Fibroblast of the aortic adventitia (primary cell): ENCODE data around the gene RNASEL. TPM values are rescaled to one million over a fixed set of nuclear protein-coding genes. Genes with fewer than 3 reads are reported as not detected.

ENCODE experiments used
- DNase-seq: peaks from one replicate; pipeline ENCODE4 v3.0.0-alpha.2; 2010; ENCODE audit warnings: low read depth
- H3K4me3 ChIP-seq: 2 replicates; pipeline ENCODE4 v1.5.1; 2011; ENCODE audit warnings: low read depth, mild to moderate bottlenecking, control low read depth, low read length, moderate library complexity
- total RNA-seq: library from RNA; depleted of rRNA; stranded (reverse); fragments of >200 nt; gene quantifications from 2 replicates; pipeline ENCODE4 v1.2.3, GENCODE V29; 2012; ENCODE audit warnings: low replicate concordance
- TF ChIP-seq, protein P1 (sequence below): IDR thresholded peaks from 2 replicates; pipeline ENCODE4 v1.5.1; 2011; ENCODE audit warnings: mild to moderate bottlenecking, low read length, control low read depth, inconsistent platforms; ENCODE audit not compliant: insufficient read depth

RNASEL gene
- total RNA-seq, 1 donor, result 9.5 TPM

DNA sequence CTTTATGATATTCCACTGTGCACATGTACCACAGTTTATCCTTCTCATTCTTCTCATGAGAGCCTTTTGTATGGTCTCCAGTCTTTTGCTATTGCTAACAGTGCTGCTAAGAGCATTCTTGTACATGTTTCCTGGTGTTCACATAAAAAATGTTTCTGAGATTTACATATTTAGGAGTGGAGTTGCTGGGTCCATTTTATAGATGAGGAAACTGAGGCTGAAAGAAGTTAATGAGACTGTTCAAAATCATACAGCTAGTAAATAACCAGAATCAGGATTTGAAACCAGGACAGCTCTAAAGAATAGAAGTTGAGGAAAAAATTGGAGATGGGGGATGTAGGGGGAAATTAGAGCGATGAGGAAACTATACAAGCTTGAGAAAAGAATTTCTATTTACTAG is 42.9 kb upstream of the RNASEL start:
- no peak for DNase-seq
- H3K4me3 ChIP-seq, result no peak overlapping the region
- TF ChIP-seq, protein P1, sequence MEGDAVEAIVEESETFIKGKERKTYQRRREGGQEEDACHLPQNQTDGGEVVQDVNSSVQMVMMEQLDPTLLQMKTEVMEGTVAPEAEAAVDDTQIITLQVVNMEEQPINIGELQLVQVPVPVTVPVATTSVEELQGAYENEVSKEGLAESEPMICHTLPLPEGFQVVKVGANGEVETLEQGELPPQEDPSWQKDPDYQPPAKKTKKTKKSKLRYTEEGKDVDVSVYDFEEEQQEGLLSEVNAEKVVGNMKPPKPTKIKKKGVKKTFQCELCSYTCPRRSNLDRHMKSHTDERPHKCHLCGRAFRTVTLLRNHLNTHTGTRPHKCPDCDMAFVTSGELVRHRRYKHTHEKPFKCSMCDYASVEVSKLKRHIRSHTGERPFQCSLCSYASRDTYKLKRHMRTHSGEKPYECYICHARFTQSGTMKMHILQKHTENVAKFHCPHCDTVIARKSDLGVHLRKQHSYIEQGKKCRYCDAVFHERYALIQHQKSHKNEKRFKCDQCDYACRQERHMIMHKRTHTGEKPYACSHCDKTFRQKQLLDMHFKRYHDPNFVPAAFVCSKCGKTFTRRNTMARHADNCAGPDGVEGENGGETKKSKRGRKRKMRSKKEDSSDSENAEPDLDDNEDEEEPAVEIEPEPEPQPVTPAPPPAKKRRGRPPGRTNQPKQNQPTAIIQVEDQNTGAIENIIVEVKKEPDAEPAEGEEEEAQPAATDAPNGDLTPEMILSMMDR, result no peak

DNA sequence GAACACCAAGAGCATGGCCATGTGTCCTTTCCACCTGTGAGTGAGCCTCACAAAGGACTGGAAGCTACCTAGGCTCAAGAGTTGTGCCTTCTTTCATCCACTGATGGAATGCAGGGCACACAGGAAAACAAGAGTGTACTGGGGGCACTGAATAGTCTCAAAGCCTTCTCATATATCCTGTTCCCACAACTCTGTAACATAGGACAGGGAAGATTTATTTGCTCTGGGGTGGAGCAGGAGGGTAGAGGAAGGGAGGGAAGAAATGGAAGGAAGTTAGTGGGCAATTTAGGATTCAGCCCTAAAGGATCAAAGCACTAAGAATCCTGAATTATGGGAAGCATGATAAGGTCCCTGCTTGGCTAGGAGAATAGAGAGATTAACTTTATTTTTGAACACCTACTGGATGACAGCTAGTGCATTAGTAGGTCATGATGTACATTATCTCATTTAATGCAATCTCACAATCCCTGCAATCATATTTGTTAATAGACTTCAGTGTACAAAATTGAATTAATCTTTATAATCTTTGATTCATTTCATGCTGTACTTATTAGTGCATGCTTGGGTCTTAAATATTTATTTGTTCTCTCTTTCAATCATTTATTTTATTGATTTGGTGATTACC is 42.1 kb upstream of the RNASEL start:
- TF ChIP-seq, protein P1, result no peak
- H3K4me3 ChIP-seq, result no peak overlapping the region
- no peak for DNase-seq

DNA sequence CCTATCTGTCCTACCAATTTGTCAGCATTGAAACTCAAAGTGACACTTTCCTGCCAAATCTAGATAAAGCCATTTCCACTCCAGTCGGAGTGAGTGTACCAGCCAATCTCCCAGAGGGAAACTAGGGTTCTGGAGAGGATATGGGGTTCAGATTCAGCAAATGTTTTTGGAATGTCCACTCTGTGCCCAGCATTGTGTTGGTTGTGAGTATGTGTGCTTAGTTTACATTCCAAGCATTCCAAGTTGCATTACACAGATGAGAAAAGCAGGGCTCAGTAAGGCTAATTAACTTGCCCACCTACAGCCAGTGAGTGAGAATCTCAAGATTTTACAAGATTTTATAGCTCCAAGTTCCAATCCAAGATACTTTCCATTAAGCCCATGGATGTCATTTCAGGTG is 41.5 kb upstream of the RNASEL start:
- DNase-seq, result no peak
- TF ChIP-seq, protein P1, result no peak

DNA sequence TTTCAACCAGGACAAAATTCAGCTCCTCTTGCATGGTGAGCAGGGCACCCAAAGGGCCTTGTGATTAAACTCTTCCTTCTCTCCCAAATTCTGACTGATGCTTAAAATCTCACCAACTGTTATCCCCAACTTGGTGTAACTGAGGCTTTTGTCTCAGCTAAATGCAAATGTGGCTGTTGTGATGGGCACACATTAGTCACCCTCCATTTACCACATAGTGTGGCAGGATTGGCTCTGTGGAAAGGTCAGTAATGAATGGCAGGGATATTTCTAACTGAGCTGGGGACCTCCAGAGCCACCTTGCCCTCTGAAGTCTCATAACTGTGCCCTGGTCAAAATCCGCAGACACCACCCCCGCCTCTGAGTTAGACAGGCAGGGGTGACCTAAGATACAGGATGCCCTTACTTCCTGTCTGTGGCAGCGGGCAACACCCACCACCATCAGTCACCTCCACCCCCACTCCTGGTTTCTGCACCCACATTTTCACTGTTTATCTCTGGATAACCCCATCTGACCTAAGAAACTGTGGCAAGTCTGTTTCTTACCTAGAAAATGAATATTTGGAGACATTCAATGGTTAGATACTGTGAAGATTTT is 40.5 kb upstream of the RNASEL start:
- DNase-seq, result no peak
- no peak overlapping the region for H3K4me3 ChIP-seq
- TF ChIP-seq, protein P1, result no peak

More for the DNA sequence above, 41.5 kb upstream of the RNASEL start:
- H3K4me3 ChIP-seq, result no peak overlapping the region

DNA sequence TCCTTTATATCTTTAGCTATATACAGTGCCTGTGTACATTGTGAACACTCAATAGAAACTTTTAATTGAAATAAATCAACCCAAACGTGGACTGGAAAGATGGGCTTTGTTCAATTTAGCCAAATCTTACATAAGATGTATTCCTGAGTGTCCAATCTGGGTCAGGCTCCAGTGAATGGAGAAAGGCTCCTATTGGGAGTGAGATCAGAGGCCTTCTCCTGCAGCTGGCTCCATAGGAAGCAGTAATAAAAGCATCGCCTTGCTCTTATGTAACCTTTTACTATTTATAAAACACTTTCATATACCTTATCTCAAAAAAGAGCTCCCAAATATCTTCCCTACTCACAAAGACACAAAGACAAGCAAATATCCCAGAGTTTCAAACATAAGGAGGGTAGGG is 40.0 kb upstream of the RNASEL start:
- H3K4me3 ChIP-seq, result no peak overlapping the region
- DNase-seq, result no peak
- TF ChIP-seq, protein P1, result no peak

DNA sequence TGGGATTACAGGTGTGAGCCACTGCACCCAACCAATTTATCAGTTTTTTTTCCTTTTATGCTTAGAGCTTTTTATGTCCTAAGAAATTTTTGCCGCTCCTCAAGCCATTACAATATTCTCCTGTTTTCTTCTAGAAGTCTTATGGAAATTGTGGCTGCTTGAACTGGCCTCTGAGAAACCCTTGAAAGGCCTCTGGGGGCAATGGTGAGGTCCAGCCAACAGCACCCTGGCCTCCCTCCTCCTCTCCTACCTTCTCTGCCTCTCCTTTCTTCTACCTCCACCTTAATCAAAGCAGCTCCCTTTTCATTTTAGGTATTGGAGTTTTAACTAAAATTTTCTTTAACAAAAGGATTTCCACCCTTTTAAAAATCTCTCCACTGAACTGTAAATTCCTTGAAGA is 39.6 kb upstream of the RNASEL start:
- DNase-seq, result no peak
- no peak overlapping the region for H3K4me3 ChIP-seq
- TF ChIP-seq, protein P1, result no peak
